Endothelial cell of umbilical vein (primary cell): Measurements from ENCODE around the gene HDAC10.

Experiments
- EZH2 ChIP-seq: IDR thresholded peaks from 2 replicates; pipeline ENCODE4 v1.6.1; 2012; ENCODE audit warnings: borderline replicate concordance, low read depth, mild to moderate bottlenecking, moderate library complexity, low read length, inconsistent platforms; ENCODE audit not compliant: severe bottlenecking
- GATA2 ChIP-seq: IDR thresholded peaks from 2 replicates; pipeline ENCODE4 v1.7.0; 2011; ENCODE audit warnings: low read depth, mild to moderate bottlenecking, moderate library complexity, mixed read lengths, low read length; ENCODE audit not compliant: insufficient read length, insufficient read depth
- JUN ChIP-seq: IDR thresholded peaks from 2 replicates; pipeline ENCODE4 v1.6.1; 2011; ENCODE audit warnings: borderline replicate concordance, low read depth; ENCODE audit not compliant: insufficient read length, insufficient read depth
- MAX ChIP-seq: IDR thresholded peaks from 2 replicates; pipeline ENCODE4 v1.6.1; 2011; ENCODE audit not compliant: insufficient read depth, insufficient read length
- MYC ChIP-seq: IDR thresholded peaks from one replicate; pipeline ENCODE4 v1.6.1; 2011; ENCODE audit warnings: mild to moderate bottlenecking, low read depth, low read length
- POLR2A ChIP-seq: IDR thresholded peaks from 2 replicates; pipeline ENCODE4 v1.6.1; 2012; ENCODE audit warnings: low read depth, mild to moderate bottlenecking, control low read depth, low read length
- POLR2AphosphoS5 ChIP-seq: IDR thresholded peaks from 2 replicates; pipeline ENCODE4 v1.6.1; 2012; ENCODE audit warnings: low read depth, mild to moderate bottlenecking, control low read depth, low read length, moderate library complexity; ENCODE audit not compliant: insufficient read depth
- TF ChIP-seq, protein P1 (sequence below), 2 donors: IDR thresholded peaks; 1 replicate in 1 of 2; 2 replicates in 1 of 2; pipeline ENCODE4 v1.5.1; 2011; ENCODE audit warnings: low read length in 2 of 2, mild to moderate bottlenecking in 2 of 2, moderate library complexity in 2 of 2, control low read depth in 1 of 2, inconsistent platforms in 1 of 2, low read depth in 1 of 2; ENCODE audit not compliant: insufficient read depth in 1 of 2; ENCODE audit errors: extremely low read depth in 1 of 2

DNA sequence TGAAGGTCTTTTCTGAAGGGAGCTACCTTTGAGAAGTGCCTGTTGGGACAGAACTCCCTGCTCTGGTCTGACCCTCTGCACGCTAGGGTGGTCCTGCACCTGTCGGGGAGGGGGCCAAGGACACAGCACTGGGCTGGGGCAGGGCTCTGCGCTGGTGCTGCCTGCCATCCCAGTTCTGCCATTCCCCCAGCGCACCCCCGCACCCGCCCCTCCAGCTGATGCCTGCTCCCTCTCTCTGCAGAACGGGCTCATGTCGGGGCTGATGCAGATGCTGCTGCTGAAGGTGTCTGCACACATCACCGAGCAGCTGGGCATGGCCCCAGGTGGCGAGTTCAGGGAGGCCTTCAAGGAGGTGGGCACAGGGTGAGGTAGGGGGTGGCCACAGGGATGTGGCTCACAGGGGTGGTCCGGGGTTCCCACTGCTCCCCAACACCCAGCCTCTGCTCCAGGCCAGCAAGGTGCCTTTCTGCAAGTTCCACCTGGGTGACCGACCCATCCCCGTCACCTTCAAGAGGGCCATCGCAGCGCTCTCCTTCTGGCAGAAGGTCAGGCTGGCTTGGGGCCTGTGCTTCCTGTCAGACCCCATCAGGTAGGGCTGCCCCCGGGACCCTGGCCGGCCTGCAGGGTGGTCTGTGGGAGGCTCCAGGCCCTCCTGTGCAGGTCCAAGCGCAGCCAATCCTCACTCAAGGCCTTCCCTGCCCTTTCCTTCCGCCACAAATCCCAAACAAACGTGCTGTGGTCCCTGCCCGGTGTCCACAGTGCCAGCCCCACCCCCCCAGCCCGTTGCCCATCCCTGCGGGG, 53.9 kb downstream of the HDAC10 start:
- TF ChIP-seq MYC (no peak), POLR2A (no peak), POLR2AphosphoS5 (no peak), JUN (no peak), MAX (no peak), EZH2 (no peak), GATA2 (no peak)
- TF ChIP-seq, protein P1, sequence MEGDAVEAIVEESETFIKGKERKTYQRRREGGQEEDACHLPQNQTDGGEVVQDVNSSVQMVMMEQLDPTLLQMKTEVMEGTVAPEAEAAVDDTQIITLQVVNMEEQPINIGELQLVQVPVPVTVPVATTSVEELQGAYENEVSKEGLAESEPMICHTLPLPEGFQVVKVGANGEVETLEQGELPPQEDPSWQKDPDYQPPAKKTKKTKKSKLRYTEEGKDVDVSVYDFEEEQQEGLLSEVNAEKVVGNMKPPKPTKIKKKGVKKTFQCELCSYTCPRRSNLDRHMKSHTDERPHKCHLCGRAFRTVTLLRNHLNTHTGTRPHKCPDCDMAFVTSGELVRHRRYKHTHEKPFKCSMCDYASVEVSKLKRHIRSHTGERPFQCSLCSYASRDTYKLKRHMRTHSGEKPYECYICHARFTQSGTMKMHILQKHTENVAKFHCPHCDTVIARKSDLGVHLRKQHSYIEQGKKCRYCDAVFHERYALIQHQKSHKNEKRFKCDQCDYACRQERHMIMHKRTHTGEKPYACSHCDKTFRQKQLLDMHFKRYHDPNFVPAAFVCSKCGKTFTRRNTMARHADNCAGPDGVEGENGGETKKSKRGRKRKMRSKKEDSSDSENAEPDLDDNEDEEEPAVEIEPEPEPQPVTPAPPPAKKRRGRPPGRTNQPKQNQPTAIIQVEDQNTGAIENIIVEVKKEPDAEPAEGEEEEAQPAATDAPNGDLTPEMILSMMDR (IDR thresholded peaks at IDR 0.05; ENCODE audit: extremely low read depth in 1 of 2, insufficient read depth in 1 of 2, low read depth in 1 of 2, low read length in 2 of 2) = no peak
